CD4-positive, CD25-positive, alpha-beta regulatory T cell (primary cell): ENCODE measurements around the gene SHD. TPM values are rescaled to one million over a fixed set of nuclear protein-coding genes. Genes with fewer than 3 reads are reported as not detected.

Experiments
- ATAC-seq, 2 donors: fragments of 150-1000 bp; cut with Tn5 transposase; one replicate each; pipeline ENCODE4 v1.10.0; 2021; ENCODE audit warnings: low read depth in 2 of 2, moderate number of reproducible peaks in 2 of 2, moderate library complexity in 1 of 2
- DNase-seq, 3 donors: peaks; one replicate each; pipeline versions ENCODE4 v3.0.0 to v3.0.0-alpha.2; 2012 to 2022; ENCODE audit warnings: mixed read lengths in 1 of 3
- H3K27ac ChIP-seq: one replicate; pipeline ENCODE4 v1.7.0; 2013; ENCODE audit warnings: mild to moderate bottlenecking, low read length; ENCODE audit not compliant: insufficient read depth, poor library complexity, severe bottlenecking
- H3K27me3 ChIP-seq: one replicate; pipeline ENCODE4 v1.7.0; 2013; ENCODE audit warnings: low read length; ENCODE audit not compliant: control insufficient read depth, insufficient read depth
- H3K36me3 ChIP-seq: one replicate; pipeline ENCODE4 v1.7.0; 2013; ENCODE audit warnings: mild to moderate bottlenecking, low read length, moderate library complexity; ENCODE audit not compliant: control insufficient read depth, insufficient read depth
- H3K4me1 ChIP-seq: 2 replicates; pipeline ENCODE4 v1.7.0; 2013; ENCODE audit warnings: mild to moderate bottlenecking, low read length; ENCODE audit not compliant: insufficient read depth, control insufficient read depth, poor library complexity, severe bottlenecking
- H3K4me3 ChIP-seq: one replicate; pipeline ENCODE4 v1.7.0; 2013; ENCODE audit warnings: low read depth, mild to moderate bottlenecking, low read length, moderate library complexity
- H3K9me3 ChIP-seq, 2 experiments: 1 replicate in 1 of 2; 2 replicates in 1 of 2; pipeline ENCODE4 v1.7.0; 2013; ENCODE audit warnings: low read length in 2 of 2, mild to moderate bottlenecking in 1 of 2, moderate library complexity in 1 of 2; ENCODE audit not compliant: control insufficient read depth in 2 of 2
- H3K27ac Mint-ChIP-seq, 3 donors: one replicate each; pipeline ENCODE4 v1.8.0; 2020 to 2022; ENCODE audit warnings: mild to moderate bottlenecking in 3 of 3, mixed read lengths in 3 of 3, moderate library complexity in 2 of 3
- H3K27me3 Mint-ChIP-seq: one replicate; pipeline ENCODE4 v1.8.0; 2022; ENCODE audit warnings: mild to moderate bottlenecking, mixed read lengths
- H3K36me3 Mint-ChIP-seq: one replicate; pipeline ENCODE4 v1.8.0; 2020; ENCODE audit warnings: mixed read lengths
- H3K4me1 Mint-ChIP-seq, 4 donors: one replicate each; pipeline ENCODE4 v1.8.0; 2020 to 2022; ENCODE audit warnings: mixed read lengths in 4 of 4, mild to moderate bottlenecking in 1 of 4
- H3K4me3 Mint-ChIP-seq, 4 donors: one replicate each; pipeline ENCODE4 v1.8.0; 2020 to 2022; ENCODE audit warnings: mild to moderate bottlenecking in 4 of 4, mixed read lengths in 4 of 4, moderate library complexity in 3 of 4
- H3K9me3 Mint-ChIP-seq, 7 donors: one replicate each; pipeline ENCODE4 v1.8.0; 2020 to 2022; ENCODE audit warnings: mixed read lengths in 7 of 7, mild to moderate bottlenecking in 3 of 7, moderate library complexity in 2 of 7
- polyA plus RNA-seq, 4 donors: library from polyadenylated mRNA; unstranded; fragments of 300-500 nt; fragmentation: Illumina TruSeq; gene quantifications; one replicate each; pipeline ENCODE4 v1.2.3, GENCODE V29; 2021
- total RNA-seq: library from RNA; stranded (reverse); gene quantifications from one replicate; pipeline ENCODE4 v1.2.3, GENCODE V29; 2022

SHD gene
- total and polyA plus RNA-seq, 5 donors from 2014 or later, result not detected

- Mint-ChIP-seq H3K4me3 (no peak overlapping the region), H3K27ac (no peak overlapping the region), H3K9me3 (peaks cover 0 to 2% (median 0%) of the 10 kb centered on the region in 7 donors), H3K36me3 (peaks cover 34% of the 10 kb centered on the region), H3K4me1 (peaks cover 0 to 6% (median under 1%) of the 10 kb centered on the region in 4 donors), H3K27me3 (no peaks in the 10 kb centered on the region)
- Histone ChIP-seq H3K36me3 (peaks cover 80% of the 10 kb centered on the region), H3K4me3 (no peak overlapping the region), H3K27ac (no peak overlapping the region), H3K9me3 (peaks cover 5 to 7% of the 10 kb centered on the region in 2 experiments), H3K4me1 (no peaks in the 10 kb centered on the region), H3K27me3 (no peaks in the 10 kb centered on the region)
- DNase-seq (no peak), ATAC-seq (no peak)
Measured at GRCh38 chr19:4257025-4257424, 22.0 kb upstream of the SHD start.

DNA sequence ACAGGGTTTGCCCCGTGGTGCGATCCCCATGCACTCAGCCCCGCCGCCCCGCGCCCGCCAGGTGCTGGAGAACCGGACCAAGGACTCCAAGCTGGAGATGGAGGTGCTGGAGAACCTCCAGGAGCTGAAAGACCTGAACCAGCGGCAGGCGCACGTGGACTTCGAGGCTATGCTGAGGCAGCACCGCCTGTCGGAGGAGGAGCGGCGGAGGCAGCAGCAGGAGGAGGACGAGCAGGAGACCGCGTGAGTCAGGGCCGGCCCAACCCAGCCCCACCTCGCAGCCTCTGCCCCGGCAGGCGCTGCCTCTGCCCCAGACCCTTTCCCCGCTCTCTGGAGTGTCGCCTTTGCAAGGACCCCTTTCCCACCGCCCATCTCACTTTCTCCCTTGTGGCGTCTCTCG is 20.9 kb upstream of the SHD start:
- peaks cover 5 to 7% of the 10 kb centered on the region in 2 experiments for H3K9me3 ChIP-seq
- Mint-ChIP-seq H3K4me1 (peaks cover 0 to 6% (median under 1%) of the 10 kb centered on the region in 4 donors), H3K27me3 (no peaks in the 10 kb centered on the region), H3K4me3 (no peak overlapping the region), H3K36me3 (peaks cover 29% of the 10 kb centered on the region), H3K27ac (no peak overlapping the region), H3K9me3 (peaks cover 0 to 2% (median 0%) of the 10 kb centered on the region in 7 donors)
- H3K36me3 ChIP-seq, result peaks cover 80% of the 10 kb centered on the region
- H3K4me1 ChIP-seq, result no peaks in the 10 kb centered on the region
- H3K4me3 ChIP-seq, result no peak overlapping the region
- ATAC-seq (no peak), DNase-seq (no peak)
- H3K27ac ChIP-seq, result no peak overlapping the region
- H3K27me3 ChIP-seq, result no peaks in the 10 kb centered on the region

- peak overlapping the region in 1 of 3 donors; percentile 35 for H3K27ac Mint-ChIP-seq
- H3K36me3 Mint-ChIP-seq, result peaks cover 20% of the 10 kb centered on the region
- ATAC-seq (no peak), DNase-seq (no peak)
- H3K9me3 ChIP-seq, result peaks cover 5 to 7% of the 10 kb centered on the region in 2 experiments
- H3K27me3 ChIP-seq, result no peaks in the 10 kb centered on the region
- H3K36me3 ChIP-seq, result peaks cover 73% of the 10 kb centered on the region
- H3K27me3 Mint-ChIP-seq, result no peaks in the 10 kb centered on the region
- H3K4me3 Mint-ChIP-seq, result peak overlapping the region in 2 of 4 donors; percentile 38 to 54
- H3K4me1 ChIP-seq, result no peaks in the 10 kb centered on the region
- no peak overlapping the region for H3K27ac ChIP-seq
- H3K4me1 Mint-ChIP-seq, result peaks cover 0 to 10% (median 0%) of the 10 kb centered on the region in 4 donors
- H3K9me3 Mint-ChIP-seq, result no peaks in the 10 kb centered on the region
- no peak overlapping the region for H3K4me3 ChIP-seq
Measured at GRCh38 chr19:4260613-4261191, 18.4 kb upstream of the SHD start.

- ATAC-seq (no peak), DNase-seq (no peak)
- no peaks in the 10 kb centered on the region for H3K27me3 Mint-ChIP-seq
- Histone ChIP-seq H3K27ac (no peak overlapping the region), H3K4me1 (no peaks in the 10 kb centered on the region), H3K36me3 (peaks cover 66% of the 10 kb centered on the region), H3K9me3 (no peaks in the 10 kb centered on the region), H3K27me3 (no peaks in the 10 kb centered on the region), H3K4me3 (no peak overlapping the region)
- no peaks in the 10 kb centered on the region for H3K9me3 Mint-ChIP-seq
- peaks cover 0 to 16% (median 0%) of the 10 kb centered on the region in 4 donors for H3K4me1 Mint-ChIP-seq
- H3K27ac Mint-ChIP-seq, result peak overlapping the region; percentile 13 to 62 (median 24)
- H3K4me3 Mint-ChIP-seq, result peak overlapping the region in 2 of 4 donors; percentile 7 to 43
- H3K36me3 Mint-ChIP-seq, result peaks cover 18% of the 10 kb centered on the region
Measured at GRCh38 chr19:4264812-4265211, 14.3 kb upstream of the SHD start.

DNA sequence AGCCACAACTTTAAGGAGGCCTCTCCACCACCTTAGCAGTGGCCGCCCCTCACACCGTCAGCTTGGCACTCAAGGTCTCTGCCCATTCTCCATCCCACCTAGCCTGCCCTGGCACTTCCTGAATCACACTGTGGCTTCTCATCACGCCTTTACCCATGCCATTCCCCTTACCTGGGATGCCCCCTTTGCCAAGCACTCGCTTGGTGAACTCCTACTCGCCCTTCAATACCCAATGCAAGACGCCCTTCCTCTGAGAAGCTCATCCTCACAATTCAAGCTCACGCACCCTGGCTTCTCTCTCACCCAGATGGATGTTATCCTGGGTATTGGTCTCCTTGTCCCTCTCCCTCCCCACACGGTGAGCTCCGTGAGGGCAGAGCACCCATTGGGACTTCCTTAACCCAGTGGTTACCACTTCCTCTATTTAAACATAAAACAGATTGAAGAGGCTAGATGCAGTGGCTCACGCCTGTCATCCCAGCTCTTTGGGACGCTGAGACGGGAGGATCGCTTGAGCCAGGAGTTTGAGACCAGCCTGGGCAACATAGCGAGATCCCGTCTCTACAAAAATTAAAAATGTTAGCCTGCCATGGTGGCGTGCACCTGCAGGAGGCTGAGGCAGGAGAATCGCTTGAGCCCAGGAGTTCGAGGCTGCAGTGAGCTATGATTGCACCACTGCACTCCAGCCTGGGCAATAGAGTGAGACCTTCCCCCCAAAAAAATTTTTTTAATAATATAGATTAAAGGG is 12.6 kb upstream of the SHD start:
- Histone ChIP-seq H3K4me3 (no peak overlapping the region), H3K36me3 (peaks cover 60% of the 10 kb centered on the region), H3K27ac (no peak overlapping the region), H3K9me3 (no peaks in the 10 kb centered on the region), H3K27me3 (no peaks in the 10 kb centered on the region), H3K4me1 (no peaks in the 10 kb centered on the region)
- no peak overlapping the region for H3K27ac Mint-ChIP-seq
- H3K9me3 Mint-ChIP-seq, result no peaks in the 10 kb centered on the region
- peaks cover 0 to 16% (median 0%) of the 10 kb centered on the region in 4 donors for H3K4me1 Mint-ChIP-seq
- DNase-seq (no peak), ATAC-seq (no peak)
- peaks cover 14% of the 10 kb centered on the region for H3K36me3 Mint-ChIP-seq
- H3K27me3 Mint-ChIP-seq, result no peaks in the 10 kb centered on the region
- no peak overlapping the region for H3K4me3 Mint-ChIP-seq

DNA sequence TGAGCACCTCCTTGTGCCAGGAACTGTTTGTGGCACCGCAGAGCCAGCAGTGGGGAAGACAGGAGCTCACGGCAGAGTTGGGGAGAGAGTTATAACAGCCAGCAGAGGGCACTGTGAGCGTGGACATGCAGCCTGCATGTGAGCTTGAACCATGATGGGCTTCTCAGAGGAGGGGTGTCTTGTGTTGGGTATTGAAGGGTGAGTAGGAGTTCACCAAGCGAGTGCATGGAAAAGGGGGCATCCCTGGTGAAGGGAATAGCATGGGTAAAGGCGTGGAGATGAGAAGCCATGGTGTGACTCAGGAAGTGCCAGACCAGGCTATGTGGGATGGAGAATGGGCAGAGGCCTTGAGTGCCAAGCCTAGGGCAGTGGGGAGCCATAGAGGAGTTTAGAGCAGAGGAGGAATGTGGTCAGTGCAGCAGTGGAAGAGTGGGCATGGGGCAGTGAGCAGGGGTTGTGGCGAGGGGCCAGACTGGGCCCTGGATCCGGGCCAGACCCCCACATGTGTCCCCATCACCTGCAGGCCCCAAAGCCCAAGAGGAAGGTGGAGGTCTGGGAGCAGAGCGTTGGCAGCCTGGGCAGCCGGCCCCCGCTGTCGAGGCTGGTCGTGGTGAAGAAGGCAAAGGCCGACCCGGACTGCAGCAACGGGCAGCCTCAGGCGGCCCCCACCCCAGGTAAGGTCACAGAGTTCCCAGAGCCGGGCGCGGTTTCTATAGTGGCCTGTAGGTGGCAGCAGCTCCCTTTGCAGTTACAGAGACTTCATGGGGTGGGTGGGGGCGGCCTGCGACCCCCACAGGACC is 11.8 kb upstream of the SHD start:
- Histone ChIP-seq H3K27me3 (no peaks in the 10 kb centered on the region), H3K27ac (no peak overlapping the region), H3K36me3 (peaks cover 61% of the 10 kb centered on the region), H3K9me3 (no peaks in the 10 kb centered on the region), H3K4me3 (no peak overlapping the region), H3K4me1 (no peaks in the 10 kb centered on the region)
- H3K4me1 Mint-ChIP-seq, result peaks cover 0 to 16% (median 0%) of the 10 kb centered on the region in 4 donors
- H3K9me3 Mint-ChIP-seq, result no peaks in the 10 kb centered on the region
- ATAC-seq, result peak; percentile 52 to 64
- H3K4me3 Mint-ChIP-seq, result no peak overlapping the region
- H3K27me3 Mint-ChIP-seq, result no peaks in the 10 kb centered on the region
- DNase-seq, result peak; percentile 43 to 79 (median 55)
- H3K27ac Mint-ChIP-seq, result peak overlapping the region in 2 of 3 donors; percentile 76 to 94
- peaks cover 17% of the 10 kb centered on the region for H3K36me3 Mint-ChIP-seq

DNA sequence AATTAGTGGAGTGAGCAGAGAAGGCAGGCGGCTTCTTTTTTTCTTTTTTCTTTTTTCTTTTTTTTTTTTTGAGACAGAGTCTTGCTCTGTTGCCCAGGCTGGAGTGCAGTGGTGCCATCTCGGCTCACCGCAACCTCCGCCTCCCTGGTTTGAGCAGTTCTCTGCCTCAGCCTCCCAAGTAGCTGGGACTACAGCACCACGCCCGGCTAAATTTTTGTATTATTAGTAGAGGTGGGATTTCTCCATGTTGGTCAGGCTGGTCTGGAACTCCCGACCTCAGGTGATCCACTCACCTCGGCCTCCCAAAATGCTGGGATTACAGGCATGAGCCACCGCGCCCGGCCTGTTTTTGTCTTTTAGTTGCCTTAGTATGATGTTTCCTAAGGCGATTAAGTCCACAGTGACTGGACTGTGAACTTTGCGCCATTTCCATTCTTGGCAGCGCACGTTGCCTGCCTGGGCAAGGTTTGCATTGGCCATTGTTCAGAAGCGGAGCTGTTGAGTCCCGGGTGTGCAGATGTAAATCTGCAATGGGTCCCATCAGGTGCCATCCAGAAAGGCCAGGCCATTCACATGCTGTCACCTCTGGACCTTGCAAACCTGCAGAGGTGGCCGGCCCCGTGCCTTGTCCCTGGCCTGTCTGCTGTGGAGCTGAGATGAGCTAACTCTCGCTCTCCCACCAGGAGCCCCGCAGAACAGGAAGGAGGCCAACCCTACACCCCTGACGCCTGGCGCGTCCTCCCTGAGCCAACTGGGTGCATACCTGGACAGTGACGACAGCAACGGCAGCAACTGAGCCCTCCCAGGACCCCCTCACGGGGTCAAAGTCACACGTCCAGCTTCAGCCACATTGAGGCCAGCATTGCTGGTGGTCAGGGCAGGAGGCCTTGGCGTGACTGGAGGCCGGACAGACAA is 10.9 kb upstream of the SHD start:
- no peak overlapping the region for H3K27ac ChIP-seq
- DNase-seq, result no peak
- peaks cover 52% of the 10 kb centered on the region for H3K36me3 ChIP-seq
- no peak overlapping the region for H3K4me3 ChIP-seq
- Mint-ChIP-seq H3K9me3 (no peaks in the 10 kb centered on the region), H3K36me3 (peaks cover 17% of the 10 kb centered on the region), H3K4me3 (no peak overlapping the region), H3K4me1 (peaks cover 0 to 16% (median 0%) of the 10 kb centered on the region in 4 donors), H3K27ac (no peak overlapping the region), H3K27me3 (no peaks in the 10 kb centered on the region)
- H3K9me3 ChIP-seq, result no peaks in the 10 kb centered on the region
- no peaks in the 10 kb centered on the region for H3K27me3 ChIP-seq
- no peaks in the 10 kb centered on the region for H3K4me1 ChIP-seq
- no peak for ATAC-seq
